GM10266 (cell line): ENCODE measurements around the gene SND1.

Source experiments
- DNase-seq: peaks from one replicate; pipeline ENCODE4 v3.0.0; 2012; ENCODE audit errors: extremely low spot score
- CTCF ChIP-seq: IDR thresholded peaks from 2 replicates; pipeline ENCODE4 v1.5.1; 2012; ENCODE audit warnings: mild to moderate bottlenecking, low read depth; ENCODE audit not compliant: control insufficient read depth, insufficient read depth; ENCODE audit errors: missing control alignments

The SND1 gene

GRCh38 chr7:128075242-128076095 lies 423.5 kb downstream of the SND1 start:
- TF ChIP-seq CTCF = no peak
- DNase-seq = no peak

GRCh38 chr7:128076196-128076795 lies 424.3 kb downstream of the SND1 start:
- TF ChIP-seq CTCF = no peak
- no peak for DNase-seq

GRCh38 chr7:128076796-128077271 lies 424.8 kb downstream of the SND1 start:
- no peak for TF ChIP-seq CTCF
- no peak for DNase-seq

GRCh38 chr7:128078309-128078708 lies 426.3 kb downstream of the SND1 start:
- no peak for TF ChIP-seq CTCF

GRCh38 chr7:128080169-128080568 lies 428.2 kb downstream of the SND1 start:
- no peak for TF ChIP-seq CTCF
- no peak for DNase-seq

More at GRCh38 chr7:128078309-128078708, 426.3 kb downstream of the SND1 start:
- no peak for DNase-seq

- TF ChIP-seq CTCF = no peak
- DNase-seq = no peak
Observed at GRCh38 chr7:128081351-128081750, 429.4 kb downstream of the SND1 start.

GRCh38 chr7:128081808-128082207 lies 429.8 kb downstream of the SND1 start:
- TF ChIP-seq CTCF = no peak
- no peak for DNase-seq
